Caki2 (cell line): ENCODE measurements around the gene TGM5. TPM values are rescaled to one million over a fixed set of nuclear protein-coding genes. Genes with fewer than 3 reads are reported as not detected.
"Not testable (repeated sequence)": the region's sequence is repeated elsewhere in the genome, so short reads cannot be mapped to it uniquely, and the experiment has no call there.

Experiments used
- DNase-seq: peaks from one replicate; pipeline ENCODE4 v3.0.0-alpha.2; 2015; ENCODE audit warnings: low read depth
- in situ Hi-C: cut with HindIII; loops from 2 replicates; pipeline ENCODE4 v1.10.0; 2016; ENCODE audit warnings: low sequenced_read_pairs, low pct_unique_long_range_greater_than_20kb, mixed read lengths
- total RNA-seq: library from RNA; depleted of rRNA; stranded (reverse); fragments of >200 nt; shearing (Covaris generic); gene quantifications from 2 replicates; pipeline ENCODE4 v1.2.3, GENCODE V29; 2014; ENCODE audit warnings: low replicate concordance

The TGM5 gene
- total RNA-seq, 1 experiment from 2014 or later, result not detected

GRCh38 chr15:43209059-43209824 is 57.5 kb downstream of the TGM5 start:
- in situ Hi-C loops, result no loop called here
- DNase-seq, result no peak

DNA sequence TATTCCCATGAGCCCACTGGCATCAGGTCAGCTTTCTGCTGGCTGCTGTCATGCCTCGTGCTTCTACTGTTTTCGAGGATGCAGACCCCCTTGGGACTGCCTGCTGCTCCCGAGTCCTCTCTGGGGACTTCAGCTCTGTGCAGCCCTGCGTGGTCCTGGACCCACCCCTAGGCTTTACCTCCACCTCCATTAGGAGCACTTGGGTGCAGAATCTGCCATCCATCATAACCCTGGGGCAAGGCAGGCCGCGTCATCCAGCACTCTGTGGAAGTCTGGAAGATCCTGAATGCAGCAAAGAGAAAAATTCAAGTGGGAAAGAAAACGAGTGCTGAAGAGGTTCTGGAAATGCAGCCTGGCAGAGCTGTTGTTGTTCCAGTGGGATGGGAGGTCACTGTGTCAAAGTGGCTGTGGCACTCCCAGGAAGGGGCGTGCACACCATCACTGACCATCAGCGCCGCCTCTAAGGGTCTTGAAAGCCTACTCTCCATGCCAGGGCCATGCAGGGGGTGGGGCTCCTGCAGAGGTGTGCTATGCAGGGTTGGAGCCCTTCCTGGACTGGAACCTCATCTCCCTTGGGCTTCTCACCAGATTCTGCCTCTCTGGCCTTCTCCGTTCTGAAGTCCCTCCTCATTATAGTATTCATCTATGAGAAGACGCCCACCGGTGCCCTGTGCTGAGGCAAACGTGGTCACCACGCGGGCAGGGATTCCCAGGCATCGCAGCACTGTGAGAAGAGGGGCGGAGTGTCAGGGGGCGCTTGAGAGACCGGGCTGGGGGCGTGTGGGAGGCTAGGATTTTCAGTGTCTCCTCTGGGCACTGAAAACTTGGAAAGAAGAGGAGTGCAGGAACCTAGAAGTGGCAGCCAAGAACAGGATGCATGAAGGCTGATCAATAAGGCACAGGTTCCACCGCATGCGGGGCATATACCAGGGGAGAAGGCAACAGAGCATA is 58.4 kb downstream of the TGM5 start:
- no peak for DNase-seq
- in situ Hi-C loops, result no loop called here

DNA sequence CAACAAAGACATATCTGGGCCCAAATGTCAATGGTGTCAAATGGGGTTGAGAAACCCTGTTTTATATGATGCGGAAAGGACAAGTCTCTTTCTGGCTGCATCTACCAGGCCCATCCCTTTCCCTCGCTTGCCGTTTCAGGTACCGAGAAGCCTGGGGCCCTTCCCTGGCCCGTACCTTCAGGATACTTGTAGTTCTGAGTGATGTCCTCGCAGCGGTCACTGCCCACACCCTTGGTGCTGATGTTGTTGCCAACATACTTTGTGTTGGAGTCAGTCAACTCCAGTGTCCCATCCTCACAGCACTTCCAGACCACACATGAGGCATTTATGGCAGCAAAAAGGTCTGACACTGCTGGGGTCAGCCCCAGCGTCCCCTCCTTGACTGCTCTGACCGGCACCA is 59.7 kb downstream of the TGM5 start:
- in situ Hi-C loops, result no loop called here
- DNase-seq, result no peak

GRCh38 chr15:43206054-43206453 is 60.7 kb downstream of the TGM5 start:
- DNase-seq, result no peak
- in situ Hi-C loops, result no loop called here

GRCh38 chr15:43204016-43204901 is 62.5 kb downstream of the TGM5 start:
- in situ Hi-C loops, result no loop called here

GRCh38 chr15:43199945-43200488 is 66.7 kb downstream of the TGM5 start:
- DNase-seq, result no peak
- in situ Hi-C loops, result no loop called here

More at GRCh38 chr15:43204016-43204901, 62.5 kb downstream of the TGM5 start:
- DNase-seq, result peak; percentile 20

DNA sequence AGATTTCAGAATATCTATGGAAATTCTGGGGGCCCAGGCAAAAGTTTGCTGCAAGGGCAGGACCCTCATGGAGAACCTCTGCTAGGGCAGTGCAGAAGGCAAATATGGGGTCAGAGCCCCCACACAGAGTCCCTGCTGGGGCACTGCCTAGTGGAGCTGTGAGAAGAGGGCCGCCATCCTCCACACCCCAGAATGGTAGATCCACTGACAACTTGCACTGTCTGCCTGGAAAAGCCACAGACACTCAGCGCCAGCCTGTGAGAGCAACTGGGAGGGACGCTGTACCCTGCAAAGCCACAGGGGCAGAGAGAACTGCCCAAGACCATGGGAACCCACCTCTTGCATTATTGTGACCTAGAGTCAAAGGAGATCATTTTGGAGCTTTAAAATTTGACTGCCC is 67.7 kb downstream of the TGM5 start:
- in situ Hi-C loops, result no loop called here
- no peak for DNase-seq

DNA sequence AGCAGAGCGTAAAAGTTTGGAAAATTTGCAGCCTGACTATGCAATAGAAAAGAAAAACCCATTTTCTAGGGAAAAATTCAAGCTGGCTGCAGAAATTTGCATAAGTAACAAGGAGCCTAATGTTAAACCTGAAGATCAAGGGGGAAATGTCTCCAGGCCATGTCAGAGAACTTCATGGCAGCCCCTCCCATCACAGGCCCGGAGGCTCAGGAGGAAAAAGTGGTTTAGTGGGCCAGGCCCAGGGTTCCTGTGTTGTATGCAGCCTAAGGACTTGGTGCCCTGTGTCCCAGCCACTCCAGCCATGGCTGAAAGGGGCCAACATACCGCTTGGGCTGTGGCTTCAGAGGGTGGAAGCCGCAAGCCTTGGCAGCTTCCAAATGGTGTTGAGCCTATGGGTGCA is 68.2 kb downstream of the TGM5 start:
- DNase-seq, in situ Hi-C loops: not testable (repeated sequence)

- DNase-seq, in situ Hi-C loops: not testable (repeated sequence)
These were observed 69.0 kb downstream of the TGM5 start for GRCh38 chr15:43197773-43198172.

DNA sequence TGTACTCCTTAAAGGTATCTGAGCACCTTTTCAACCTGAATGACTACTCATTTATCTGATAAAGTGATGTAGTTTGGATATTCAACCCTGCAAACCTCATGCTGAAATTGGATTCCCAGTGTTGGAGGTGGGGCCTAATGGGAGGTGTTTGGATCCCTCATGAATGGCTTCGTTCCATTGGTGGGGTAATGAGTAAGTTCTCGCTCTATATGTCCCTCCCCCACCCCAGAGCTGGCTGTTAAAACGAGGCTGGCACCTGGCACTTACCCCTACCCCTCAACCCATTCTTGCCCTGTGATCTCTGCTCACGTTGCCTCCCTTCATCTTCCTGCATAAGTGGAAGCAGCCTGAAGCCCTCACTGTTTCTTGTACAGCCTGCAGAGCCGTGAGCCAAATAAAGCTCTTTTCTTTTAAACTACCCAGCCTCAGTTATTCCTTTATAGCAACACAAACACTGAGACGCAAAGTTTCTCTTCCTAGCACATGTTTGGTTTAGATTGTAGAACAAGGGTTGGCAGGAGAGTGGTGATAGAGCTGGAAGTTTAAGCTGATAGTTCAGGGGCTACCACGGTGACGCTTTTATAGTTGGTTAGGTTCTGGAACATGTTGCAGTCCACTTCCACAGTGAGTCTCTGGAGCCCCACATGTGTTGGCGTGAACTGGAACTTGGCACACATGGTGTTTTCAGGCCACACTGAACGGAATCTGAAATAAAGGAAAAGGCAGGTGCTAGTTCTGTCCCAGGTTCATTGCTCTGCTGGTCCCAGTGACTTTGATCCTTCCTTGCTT is 69.8 kb downstream of the TGM5 start:
- in situ Hi-C loops, result no loop called here
- no peak for DNase-seq

- no peak for DNase-seq
- in situ Hi-C loops, result no loop called here
These were observed 71.9 kb downstream of the TGM5 start for GRCh38 chr15:43194795-43195194.

- in situ Hi-C loops, result no loop called here
- DNase-seq, result no peak
These were observed 73.0 kb downstream of the TGM5 start for GRCh38 chr15:43193710-43194109.

- no peak for DNase-seq
- in situ Hi-C loops, result no loop called here
These were observed 76.5 kb downstream of the TGM5 start for GRCh38 chr15:43190178-43190577.

DNA sequence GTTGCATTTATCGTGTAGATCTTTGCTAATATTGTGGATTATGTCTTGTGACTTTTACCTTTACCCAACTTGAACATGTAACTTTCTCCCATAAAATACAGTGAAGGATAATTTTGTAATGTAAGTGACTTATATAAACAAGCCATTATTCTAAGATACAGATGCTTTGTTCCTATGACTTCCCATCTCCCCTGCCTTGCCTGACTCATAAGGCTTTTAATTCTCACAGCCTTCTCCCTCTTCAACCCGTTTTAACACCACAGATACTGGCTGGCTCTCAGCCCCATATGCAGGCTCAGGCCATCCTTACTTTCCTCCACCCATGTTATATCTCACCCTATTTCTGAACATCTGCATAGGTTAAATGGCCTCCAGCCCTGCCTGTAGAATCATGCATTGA is 77.4 kb downstream of the TGM5 start:
- in situ Hi-C loops, result no loop called here
- DNase-seq, result no peak

DNA sequence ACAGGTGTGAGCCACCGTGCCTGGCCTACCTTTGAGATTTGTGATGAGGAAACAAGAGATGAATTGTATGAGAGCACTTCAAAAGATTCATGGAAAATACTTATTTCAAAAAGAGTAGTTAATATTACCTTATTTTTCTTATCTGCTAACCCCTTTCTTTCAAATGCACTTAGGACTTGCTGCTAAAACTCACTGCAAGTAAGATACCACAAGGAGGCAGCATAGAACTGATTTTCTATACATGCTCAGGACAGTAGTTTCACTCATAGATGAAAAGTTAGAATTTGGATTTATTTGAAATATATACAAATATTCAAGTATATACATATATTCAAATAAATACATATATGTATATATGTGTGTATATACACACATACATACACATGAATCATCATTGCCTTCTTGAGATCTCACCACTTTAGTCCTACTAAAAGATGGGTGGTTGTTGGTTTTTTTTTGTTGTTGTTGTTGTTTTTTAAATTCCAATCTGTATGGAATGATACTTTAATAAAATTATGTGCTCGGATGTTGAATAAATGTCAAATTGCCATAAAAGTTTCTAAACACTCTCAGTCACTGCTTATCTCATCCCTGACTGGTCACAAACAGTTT is 79.1 kb downstream of the TGM5 start:
- in situ Hi-C loops, result no loop called here
- peak; percentile 35 for DNase-seq

GRCh38 chr15:43186003-43186353 is 80.8 kb downstream of the TGM5 start:
- DNase-seq, result no peak
- in situ Hi-C loops, result no loop called here
